Lung microvascular endothelial cell (primary cell): ENCODE measurements around the gene LRP1-AS. TPM values are rescaled to one million over a fixed set of nuclear protein-coding genes. Genes with fewer than 3 reads are reported as not detected.
A peak's percentile ranks its signal among the peaks of the same experiment; 100 is the strongest.
"Not testable (repeated sequence)": the region's sequence is repeated elsewhere in the genome, so short reads cannot be mapped to it uniquely, and the experiment has no call there.

Experiments used
- DNase-seq, 2 donors: peaks; one replicate each; pipeline versions ENCODE4 v3.0.0 to v3.0.0-alpha.2; 2010; ENCODE audit warnings: low read depth in 2 of 2
- total RNA-seq: library from RNA; depleted of rRNA; stranded (reverse); fragments of >200 nt; gene quantifications from 2 replicates; pipeline ENCODE4 v1.2.1, GENCODE V29; 2014

The LRP1-AS gene
- total RNA-seq, 1 donor from 2014 or later = not detected

- no peak for DNase-seq
These were observed 23.6 kb downstream of the LRP1-AS start for GRCh38 chr12:57123813-57124212.

GRCh38 chr12:57120718-57121117 is 26.7 kb downstream of the LRP1-AS start:
- DNase-seq = not testable (repeated sequence)

- no peak for DNase-seq
These were observed 27.9 kb downstream of the LRP1-AS start for GRCh38 chr12:57119294-57120085.

GRCh38 chr12:57118711-57119271 is 28.6 kb downstream of the LRP1-AS start:
- DNase-seq = peak in 1 of 2 donors; percentile 45

GRCh38 chr12:57116580-57117281 is 30.7 kb downstream of the LRP1-AS start:
- DNase-seq = no peak

GRCh38 chr12:57112492-57113294 is 34.7 kb downstream of the LRP1-AS start:
- no peak for DNase-seq

GRCh38 chr12:57111031-57111734 is 36.2 kb downstream of the LRP1-AS start, which contains the start of gene STAT6:
TSS of gene STAT6 (minus strand) at chr12:57111362. CDS start at chr12:57108278, 3,084 bp downstream.
- peak; percentile 20 to 91 for DNase-seq

GRCh38 chr12:57110104-57111030 is 37.1 kb downstream of the LRP1-AS start:
- peak in 1 of 2 donors; percentile 53 for DNase-seq

GRCh38 chr12:57109207-57110103 is 38.0 kb downstream of the LRP1-AS start:
- DNase-seq = no peak

GRCh38 chr12:57107456-57108155 is 39.8 kb downstream of the LRP1-AS start:
- no peak for DNase-seq

- no peak for DNase-seq
These were observed 41.3 kb downstream of the LRP1-AS start for GRCh38 chr12:57106021-57106708.

GRCh38 chr12:57105011-57105753 is 42.2 kb downstream of the LRP1-AS start:
- DNase-seq = no peak

GRCh38 chr12:57104292-57104910 is 43.0 kb downstream of the LRP1-AS start:
- no peak for DNase-seq

- DNase-seq = no peak
These were observed 43.6 kb downstream of the LRP1-AS start for GRCh38 chr12:57103856-57104255.

- DNase-seq = peak in 1 of 2 donors; percentile 28
These were observed 45.3 kb downstream of the LRP1-AS start for GRCh38 chr12:57101892-57102695.
